Measurements from ENCODE around the gene FXYD4.
"Not testable (repeated sequence)": the region's sequence is repeated elsewhere in the genome, so short reads cannot be mapped to it uniquely, and the experiment has no call there.

Gene FXYD4

DNA sequence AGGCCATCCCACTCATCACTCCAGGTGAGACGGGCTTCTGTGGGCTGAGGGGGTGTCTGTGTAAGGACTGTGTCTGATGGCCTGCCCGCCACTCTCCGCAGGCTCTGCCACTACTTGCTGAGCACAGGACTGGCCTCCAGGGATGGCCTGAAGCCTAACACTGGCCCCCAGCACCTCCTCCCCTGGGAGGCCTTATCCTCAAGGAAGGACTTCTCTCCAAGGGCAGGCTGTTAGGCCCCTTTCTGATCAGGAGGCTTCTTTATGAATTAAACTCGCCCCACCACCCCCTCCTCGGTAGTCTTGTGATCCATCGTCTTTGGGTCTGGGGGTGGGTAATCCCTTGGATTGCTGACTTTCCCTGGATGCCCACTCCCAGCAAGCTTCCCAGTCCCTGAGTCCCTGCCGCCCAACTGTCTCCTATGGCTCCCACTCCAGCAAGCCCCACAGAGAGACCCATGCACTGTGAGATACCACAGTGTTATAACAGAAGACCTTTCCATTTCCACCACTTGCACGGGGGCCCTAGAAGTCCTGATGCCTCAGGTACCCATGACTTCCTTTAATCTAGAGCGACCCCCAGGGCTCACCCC lies 4.7 kb downstream of the FXYD4 start:
- DNase-seq (ENCODE audit: low read depth): no peak

DNA sequence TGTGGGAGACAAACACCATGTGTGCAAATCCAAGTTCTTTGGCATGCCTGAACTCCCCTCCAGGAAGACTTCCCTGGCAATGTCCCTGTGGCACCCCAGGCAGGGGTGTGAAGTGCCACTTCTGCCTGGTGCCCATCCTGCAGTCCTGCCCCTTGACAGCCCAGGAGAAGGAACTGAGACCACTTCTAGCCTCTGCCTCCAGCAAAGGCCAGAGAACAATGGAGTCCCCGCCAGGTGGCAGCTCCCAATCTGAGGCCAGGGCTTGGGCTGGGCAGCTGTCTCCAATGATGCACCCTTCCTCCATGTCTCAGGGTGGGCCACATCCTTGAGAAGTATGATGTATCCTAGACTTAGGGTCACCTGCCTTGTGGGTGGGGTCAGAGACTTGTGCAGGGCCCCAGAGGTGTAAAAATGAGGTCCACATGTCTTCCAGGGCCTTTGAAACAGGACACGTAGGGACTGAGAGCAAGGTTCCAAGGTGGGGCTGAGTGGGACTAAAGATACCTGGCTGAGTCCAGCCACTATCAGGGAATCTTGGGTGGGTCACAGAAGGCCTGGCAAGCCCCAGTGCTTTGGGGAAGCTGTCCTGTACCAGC lies 5.5 kb downstream of the FXYD4 start:
- DNase-seq (ENCODE audit: low read depth): no peak

DNA sequence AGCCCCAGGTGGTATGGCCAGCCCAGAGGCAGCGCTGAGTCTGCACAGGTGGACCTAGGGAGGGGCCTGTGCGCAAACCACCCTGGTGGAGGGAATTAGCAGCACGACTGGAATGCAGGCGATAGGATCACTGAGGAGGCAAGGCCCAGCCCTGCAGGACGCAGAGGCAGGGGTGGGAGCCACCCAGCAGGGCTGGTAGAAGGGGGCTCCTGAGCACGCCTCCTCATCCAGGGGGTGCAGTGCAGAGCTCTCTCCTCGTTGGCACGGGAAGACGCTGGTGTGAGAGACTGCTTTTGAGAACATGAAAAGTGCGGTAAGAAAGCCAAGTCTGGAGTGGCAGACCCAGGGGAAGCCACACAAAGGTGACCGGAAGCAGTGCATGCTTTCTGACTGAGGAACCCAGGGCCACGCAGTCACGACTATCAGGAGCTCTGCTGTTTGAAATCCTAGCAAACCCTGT lies 6.0 kb downstream of the FXYD4 start:
- DNase-seq (ENCODE audit: low read depth): no peak

DNA sequence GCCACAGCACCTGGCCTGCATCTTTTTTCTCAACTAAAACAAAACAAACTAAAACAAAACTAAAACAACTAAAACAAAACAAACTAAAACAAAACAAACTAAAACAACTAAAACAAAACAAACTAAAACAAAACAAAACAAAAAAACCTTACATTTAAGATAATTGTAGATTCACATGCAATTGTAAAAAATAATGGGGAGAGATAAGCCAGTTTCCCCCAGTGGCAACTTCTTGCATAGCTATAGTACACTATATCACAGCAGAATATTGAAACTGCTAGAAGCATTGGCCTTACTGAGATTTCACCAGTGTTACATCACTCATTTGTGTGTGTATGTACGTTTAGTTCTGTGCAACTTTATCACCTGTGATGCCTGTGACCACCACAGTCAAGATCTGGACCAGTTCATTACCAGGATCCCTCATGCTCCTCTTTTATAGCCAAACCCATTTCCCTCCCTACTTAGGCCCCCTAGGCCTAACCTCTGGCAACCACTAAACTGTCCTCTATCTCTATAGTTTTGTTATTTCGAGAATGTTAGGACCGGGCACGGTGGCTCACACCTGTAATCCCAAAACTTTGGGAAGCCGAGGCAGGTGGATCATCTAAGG lies 9.3 kb downstream of the FXYD4 start:
- DNase-seq (ENCODE audit: low read depth): no peak

DNA sequence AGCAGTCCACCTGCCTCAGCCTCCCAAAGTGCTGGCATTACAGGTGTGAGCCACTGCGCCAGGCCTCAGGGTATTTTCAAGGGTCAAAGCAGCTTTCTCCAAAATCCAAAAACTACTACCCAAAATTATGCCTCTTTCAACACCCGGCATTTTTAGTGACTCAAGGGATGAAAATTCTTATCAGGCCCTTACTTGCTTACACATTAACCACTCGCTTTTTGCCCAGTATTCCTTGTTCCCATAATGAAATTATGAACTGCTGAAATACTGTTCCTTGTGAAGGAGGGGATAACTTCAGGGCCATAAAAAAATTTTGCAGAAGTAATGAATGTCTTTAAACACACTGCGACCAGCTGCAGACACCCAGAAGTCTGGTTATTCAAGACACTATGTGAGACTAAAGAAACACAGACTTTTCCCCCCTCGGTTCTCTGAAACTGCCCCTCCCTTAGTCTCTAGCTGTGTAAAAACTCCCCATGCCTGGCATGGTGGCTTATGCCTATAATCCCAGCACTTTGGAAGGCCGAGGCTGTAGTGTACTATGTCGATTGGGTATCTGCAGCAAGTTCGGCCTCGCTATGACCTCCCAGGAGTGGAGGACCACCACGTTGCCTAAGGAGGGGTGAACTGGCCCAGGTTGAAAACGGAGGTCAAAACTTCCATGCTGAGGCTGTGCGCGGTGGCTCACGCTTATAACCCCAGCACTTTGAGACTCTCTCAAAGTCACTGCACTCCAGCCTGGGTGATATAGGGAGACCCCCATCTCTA lies 12.0 kb downstream of the FXYD4 start:
- no peak for DNase-seq (ENCODE audit: low read depth)

DNA sequence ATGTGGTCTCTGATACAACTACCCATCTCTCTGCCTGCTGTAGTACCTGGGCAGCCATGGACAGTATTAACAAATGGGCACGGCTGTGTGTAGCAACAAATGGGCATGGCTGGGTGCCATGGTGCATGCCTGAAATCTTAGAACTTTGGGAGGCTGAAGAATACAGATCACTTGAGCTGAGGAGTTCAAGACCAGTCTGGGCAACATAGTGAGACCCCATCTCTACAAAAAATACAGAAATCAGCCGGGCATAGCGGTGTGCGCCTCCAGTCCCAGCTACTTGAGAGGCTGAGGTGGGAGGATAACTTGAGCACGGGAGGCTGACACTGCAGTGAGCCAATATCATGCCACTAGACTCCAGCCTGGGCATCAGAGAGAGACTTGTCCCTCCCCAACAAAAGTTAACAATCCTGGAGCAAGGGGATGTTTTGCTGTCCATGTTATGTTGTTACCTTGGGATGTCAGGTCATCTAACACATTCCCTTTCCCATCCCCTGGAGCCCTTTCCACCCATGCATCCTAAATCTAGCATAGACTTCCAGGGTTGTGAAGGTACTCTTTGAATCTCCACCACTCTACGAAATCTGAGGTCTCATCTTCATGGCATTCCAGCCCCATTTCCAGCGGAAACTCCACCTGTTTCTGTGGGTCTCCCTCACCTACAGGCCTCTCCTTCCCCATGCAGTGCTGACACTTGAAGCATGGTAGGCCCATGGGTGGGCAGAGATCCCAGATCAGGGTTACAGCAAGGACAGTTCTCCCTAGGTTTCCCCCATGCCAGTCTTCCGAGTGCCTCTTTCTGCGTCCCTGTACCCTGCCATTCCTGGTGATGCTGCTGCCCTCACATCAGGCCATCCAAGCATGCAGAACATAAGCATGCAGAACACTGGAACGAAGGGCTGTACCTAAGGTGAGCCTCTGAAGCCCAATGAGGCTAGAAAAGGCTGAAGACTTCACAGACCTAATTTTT lies 13.1 kb downstream of the FXYD4 start:
- DNase-seq (ENCODE audit: low read depth): no peak

DNA sequence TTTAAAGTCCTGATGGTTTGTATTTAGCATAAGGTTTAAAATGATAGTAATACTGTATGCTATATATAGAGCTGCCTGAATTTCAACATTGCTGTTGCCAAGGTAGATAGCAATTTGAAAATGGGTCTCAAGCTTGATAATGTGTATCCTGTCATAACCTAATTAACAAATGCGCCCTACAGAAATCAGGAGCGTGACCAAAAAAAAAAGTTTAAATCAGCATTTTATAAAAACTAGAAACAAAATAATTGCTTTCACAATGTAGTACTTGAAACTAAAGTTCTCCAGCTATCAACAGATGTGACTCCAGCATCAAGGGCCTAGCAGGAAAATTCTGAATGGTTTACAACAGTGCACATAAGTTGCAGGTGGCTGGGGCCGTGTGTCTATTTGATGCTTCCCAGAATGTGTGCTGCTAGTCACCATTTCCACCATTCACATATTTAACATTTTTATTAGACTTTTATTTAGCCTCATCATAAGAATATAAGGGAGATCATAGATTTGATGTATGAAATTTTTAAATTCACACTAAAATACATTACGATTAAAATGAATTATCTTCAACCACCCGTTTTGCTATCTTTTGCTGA lies 14.1 kb downstream of the FXYD4 start:
- DNase-seq (ENCODE audit: low read depth): no peak

DNA sequence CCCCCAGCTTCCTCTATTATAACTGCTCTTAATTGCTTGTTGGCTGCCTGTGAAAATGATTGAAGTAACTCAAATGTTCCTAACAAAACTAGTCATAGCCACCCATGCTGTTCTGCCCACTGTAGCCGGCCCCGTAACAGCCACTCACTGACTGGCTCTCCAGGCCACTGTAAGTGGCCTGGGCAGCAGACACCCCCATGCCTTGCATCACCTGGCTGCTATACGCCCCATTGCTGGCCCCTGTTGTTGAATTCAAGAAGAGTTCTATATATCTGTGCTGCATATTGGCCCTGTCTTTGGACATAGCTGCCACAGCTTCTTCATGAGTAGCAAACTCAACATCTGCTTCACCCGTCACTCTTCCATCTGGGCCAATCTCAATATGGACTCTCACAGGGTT lies 15.1 kb downstream of the FXYD4 start:
- no peak for DNase-seq (ENCODE audit: low read depth)

DNA sequence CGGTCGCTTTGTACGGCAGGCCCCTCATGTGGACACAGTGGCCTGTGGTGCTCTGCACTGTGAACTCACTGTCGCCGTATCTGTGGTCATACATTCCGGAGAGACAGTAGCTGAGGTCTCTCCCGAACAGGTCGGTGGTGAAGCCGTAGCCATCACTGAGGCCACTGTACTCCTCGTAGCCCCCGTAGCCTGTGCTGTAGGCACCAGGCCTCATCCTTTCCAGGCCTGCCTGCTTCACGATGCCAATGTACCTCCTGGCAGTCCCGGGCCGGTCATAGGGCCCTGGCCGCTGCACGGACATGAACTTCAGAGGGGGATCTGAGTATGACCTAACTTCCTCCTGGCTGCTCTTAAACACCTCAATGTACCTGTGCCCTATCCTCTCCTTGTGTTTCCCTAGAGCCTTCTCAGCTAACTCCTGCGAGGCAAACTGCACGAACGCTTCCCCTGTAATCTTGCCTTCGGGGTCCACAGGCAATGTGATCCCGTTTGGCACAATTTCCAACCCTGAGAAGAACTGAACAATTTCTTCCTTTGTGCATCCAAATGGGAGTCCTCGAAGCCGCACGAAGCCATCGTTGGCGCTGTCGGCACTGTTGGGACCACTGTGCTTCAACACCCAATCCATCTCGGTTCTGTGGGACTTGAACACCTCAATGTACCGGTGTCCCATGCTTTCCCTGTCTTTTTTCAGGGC lies 15.7 kb downstream of the FXYD4 start:
- no peak for DNase-seq (ENCODE audit: low read depth)

DNA sequence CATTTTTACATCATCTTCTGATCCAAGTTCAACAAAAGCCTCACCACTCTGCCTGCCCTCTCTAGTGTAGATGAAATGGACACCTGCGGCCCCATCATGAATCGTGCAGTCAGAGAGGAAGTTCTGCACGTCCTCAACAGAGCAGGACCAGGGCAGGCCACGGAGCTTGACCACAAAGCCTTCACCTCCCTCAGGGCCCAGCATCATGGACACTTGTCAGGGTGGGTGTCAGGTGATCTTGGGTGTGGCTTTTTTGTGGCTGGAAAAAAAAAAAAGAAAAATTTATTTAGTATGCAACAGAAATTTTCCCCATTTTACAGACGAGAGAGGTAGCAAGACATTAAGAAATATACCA lies 16.2 kb downstream of the FXYD4 start:
- no peak for DNase-seq (ENCODE audit: low read depth)

DNA sequence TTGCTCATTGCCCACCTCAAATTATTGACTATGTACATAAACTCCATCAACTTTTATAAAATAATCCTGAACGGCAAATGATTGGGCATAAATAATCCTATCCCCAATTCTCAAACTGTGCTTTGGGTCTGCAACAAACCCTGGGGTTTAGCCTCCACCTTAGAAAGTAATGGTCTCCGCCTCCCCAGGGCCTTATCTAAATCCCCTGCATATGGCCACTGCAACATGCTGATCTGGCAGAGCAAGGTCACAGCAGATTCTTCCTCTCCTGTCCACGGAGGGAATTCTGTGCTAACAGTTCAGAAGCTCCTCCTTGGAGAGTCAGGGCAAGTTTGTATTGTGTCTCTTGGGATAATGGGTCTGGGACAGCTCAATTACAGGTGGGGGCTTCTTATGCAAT lies 18.4 kb downstream of the FXYD4 start:
- DNase-seq (ENCODE audit: low read depth): no peak

DNA sequence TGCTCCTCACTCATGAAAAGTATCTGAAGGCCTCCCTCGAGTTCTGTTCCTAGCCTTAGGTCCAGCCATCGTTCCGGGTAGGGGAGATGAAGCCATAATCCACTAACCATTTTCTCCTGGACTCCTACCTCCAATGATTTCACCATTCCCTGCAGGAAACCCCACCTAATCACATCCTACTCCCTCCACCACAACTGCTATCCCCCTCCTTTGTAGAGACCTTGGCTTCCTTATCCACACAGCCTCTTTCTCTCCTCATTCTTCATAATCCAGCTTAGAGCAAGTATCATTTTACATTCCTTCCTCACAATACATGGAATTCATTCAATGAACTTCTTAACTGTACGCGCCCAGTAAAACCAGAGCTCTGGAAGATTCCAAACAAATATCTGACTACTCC lies 18.9 kb downstream of the FXYD4 start:
- DNase-seq (ENCODE audit: low read depth): no peak

DNA sequence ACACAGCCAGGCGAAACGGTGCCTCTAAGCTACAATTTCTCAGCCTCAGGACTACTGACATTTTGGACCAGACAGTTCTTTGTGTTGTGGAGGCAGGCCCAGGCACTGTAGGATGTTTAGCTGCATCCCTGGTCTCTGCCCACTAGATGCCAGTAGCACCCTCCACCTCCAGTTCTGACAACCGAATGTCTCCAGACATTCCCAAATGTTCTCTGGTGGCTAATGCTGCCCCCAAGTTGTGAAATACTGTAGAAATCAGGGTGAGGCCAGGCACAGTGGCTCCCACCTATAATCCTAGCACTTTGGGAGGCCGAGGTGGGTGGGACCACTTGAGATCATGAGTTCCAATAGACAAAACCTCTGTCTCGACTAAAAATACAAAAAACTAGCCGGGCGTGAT lies 19.3 kb downstream of the FXYD4 start:
- DNase-seq (ENCODE audit: low read depth): peak; percentile 35

DNA sequence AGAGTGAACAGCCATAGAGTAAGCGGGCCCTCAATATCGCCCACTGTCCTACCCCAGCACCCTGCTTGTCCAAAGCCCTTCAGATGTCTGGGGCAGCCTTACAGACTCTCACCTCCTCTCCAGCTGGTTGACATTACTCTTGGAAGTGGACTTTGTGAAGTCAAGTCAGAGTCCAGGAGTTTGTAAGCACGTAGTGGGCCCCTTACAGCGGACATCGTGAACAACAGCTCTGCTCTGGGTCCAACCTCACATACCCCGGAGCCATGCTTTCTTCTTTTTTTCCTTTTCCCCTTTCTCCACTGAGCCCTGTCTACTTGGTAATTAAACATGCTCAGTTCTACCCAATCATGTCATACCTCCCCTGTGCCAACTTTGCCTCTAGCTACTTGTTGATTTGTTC lies 20.1 kb downstream of the FXYD4 start:
- no peak for DNase-seq (ENCODE audit: low read depth)

DNA sequence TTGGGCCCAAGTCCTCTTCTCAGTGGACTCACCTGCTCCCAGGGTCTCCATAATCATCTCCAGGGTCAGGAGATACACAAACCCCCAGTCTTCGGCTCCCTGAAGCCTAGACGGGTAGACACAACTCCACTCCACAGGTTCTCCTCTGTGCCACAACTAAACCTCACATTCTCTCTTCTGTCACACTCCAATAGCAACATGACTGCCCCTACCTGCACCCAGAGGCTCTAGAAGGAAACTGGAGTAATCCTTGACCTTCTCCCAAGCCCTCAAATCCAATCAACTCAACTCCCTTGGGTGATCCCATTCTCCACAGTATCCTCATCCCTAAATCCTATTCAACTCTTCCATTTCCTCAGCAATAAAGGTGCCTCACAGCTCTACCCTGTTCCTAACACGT lies 21.3 kb downstream of the FXYD4 start:
- no peak for DNase-seq (ENCODE audit: low read depth)

DNA sequence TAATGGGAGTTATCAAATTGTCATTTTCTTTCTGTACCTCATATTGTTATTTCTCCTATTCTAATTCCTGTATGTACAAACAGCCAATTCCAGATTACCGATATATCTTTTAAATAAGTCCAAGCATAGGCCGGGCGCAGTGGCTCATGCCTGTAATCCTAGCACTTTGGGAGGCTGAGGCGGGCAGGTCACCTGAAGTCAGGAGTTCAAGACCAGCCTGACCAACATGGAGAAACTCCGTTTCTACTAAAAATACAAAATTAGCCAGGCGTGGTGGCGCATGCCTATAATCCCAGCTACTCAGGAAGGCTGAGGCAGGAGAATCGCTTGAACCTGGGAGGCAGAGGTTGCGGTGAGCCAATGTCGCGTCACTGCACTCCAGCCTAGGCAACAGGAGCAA lies 21.8 kb downstream of the FXYD4 start:
- not testable (repeated sequence) for DNase-seq (ENCODE audit: low read depth)

DNA sequence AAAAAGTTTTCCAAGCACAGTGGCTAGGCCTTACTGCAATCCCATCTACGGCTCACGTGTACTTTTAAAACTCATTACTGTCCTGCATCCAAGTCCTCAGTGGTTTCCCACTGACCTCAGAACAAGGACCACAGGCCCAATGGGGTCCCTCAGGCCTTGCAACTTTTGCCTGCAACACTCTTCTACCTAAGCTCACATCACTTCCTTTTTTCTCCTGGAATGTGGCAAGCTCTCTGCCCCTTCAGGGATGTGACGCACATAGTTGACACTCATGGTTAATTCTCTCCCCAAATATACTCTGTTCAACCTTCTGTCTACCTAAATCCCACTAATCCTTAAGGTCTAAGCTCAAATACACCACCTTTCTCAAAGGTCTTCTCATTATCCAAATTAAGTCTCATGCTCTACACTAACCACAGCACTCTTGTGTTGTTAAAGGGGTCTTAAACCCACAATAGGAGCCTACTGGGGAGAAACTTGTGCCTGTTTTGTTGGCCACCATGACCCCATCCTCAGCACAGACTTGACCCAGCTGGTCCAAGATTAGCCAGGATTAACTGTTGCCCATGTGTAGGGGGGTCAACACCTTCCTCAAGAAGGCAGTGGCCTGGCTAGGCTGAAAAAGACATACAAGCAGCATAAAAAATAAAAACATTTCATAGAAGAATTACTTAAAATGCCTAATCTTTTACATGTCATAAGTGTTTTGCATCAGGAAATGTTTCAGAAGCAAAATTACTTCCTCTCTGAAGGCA lies 22.3 kb downstream of the FXYD4 start:
- DNase-seq (ENCODE audit: low read depth): no peak

DNA sequence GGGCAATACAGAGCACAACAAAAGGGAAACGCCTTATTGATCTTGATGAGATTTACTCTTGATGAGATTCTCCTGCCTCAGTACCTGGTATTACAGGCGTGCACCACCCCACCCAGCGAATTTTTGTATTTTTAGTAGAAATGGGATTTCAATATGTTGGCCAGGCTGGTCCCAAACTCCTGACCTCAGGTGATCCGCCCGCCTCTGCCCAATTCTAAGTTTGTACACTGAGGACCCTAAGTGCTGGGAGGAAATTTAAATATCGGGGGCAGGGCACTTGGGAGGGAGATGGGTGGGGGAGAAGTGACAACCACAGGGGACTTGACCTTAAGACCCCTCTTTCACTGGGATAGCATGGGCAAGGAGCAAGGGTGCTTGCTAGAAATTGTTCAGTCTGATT lies 23.4 kb downstream of the FXYD4 start:
- no peak for DNase-seq (ENCODE audit: low read depth)

DNA sequence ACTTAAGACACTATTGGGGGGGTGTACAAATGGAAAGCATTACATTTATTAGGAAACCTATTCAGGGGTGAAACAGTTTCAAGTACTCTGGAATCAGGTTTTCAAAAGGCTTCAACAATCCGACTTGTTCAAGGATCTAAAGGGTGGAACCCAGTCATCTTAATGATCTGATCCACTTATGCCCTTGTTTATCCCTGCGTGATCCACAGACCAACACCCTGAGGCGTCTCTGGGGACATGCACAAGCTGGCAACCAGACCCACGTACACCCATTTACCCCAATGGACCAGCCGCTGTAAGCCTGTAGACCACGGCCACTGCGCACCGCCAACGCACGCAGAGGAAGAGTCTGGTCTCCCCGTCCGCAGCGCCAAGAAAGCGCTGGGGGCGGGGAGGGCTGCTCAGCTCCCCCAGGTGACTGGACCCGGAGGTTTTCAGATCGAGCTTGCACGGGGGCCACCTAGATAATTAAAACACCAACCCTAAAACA lies 24.2 kb downstream of the FXYD4 start:
- DNase-seq (ENCODE audit: low read depth): no peak
